ENCODE data around the gene DYNLT4.
A peak's percentile ranks its signal among the peaks of the same experiment; 100 is the strongest.

Gene DYNLT4

DNA sequence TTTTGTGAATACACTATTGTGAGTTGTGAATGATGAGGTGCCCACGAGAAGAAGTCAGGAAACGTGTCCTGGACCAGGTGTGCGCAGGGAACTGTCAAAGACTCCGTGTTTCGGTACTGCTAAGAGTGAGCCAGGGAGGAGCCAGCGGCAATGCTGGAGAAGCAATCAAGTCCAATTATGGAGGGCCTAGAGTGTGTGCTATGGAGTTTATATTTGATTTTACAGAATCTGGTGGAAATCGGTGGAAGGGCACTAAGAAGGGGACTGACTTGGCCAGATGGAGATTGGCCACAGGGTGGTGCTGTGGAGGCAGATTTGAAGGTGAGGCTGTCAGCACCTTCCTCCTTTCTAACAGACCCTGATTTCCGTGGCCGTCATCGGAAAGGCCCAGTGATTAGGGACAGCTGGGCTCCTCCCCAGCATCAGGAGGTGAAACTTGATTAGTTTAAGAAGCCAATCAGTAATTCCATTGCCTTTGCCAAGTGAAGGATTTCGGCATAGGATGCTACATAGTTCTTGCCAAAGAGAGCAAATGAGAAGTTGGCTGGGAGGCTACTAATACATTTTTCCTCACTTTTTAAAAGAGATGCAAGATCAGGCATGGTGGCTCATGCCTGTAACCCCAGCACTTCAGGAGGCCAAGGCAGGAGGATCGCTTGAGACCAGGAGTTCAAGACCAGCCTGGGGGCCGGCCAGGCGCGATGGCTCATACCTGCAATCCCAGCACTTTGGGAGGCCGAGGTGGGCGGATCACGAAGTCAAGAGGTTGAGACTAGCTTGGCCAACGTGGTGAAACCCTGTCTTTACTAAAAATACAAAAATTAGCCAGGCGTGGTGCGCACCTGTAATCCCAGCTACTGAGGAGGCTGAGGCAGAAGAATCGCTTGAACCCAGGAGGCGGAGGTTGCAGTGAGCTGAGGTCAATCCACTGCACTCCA lies 28.9 kb upstream of the DYNLT4 start:
- TF ChIP-seq, protein P1, sequence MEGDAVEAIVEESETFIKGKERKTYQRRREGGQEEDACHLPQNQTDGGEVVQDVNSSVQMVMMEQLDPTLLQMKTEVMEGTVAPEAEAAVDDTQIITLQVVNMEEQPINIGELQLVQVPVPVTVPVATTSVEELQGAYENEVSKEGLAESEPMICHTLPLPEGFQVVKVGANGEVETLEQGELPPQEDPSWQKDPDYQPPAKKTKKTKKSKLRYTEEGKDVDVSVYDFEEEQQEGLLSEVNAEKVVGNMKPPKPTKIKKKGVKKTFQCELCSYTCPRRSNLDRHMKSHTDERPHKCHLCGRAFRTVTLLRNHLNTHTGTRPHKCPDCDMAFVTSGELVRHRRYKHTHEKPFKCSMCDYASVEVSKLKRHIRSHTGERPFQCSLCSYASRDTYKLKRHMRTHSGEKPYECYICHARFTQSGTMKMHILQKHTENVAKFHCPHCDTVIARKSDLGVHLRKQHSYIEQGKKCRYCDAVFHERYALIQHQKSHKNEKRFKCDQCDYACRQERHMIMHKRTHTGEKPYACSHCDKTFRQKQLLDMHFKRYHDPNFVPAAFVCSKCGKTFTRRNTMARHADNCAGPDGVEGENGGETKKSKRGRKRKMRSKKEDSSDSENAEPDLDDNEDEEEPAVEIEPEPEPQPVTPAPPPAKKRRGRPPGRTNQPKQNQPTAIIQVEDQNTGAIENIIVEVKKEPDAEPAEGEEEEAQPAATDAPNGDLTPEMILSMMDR (IDR thresholded peaks at IDR 0.05; ENCODE audit: low read depth, low read length): peak; percentile 80
- H3K4me3 ChIP-seq (ENCODE audit: low read depth, low read length): no peak overlapping the region

- TF ChIP-seq, protein P1 (IDR thresholded peaks at IDR 0.05; ENCODE audit: low read depth, low read length): no peak
- H3K4me3 ChIP-seq (ENCODE audit: low read depth, low read length): no peak overlapping the region
Observed at GRCh38 chr1:44834328-44834727, 27.2 kb upstream of the DYNLT4 start.

DNA sequence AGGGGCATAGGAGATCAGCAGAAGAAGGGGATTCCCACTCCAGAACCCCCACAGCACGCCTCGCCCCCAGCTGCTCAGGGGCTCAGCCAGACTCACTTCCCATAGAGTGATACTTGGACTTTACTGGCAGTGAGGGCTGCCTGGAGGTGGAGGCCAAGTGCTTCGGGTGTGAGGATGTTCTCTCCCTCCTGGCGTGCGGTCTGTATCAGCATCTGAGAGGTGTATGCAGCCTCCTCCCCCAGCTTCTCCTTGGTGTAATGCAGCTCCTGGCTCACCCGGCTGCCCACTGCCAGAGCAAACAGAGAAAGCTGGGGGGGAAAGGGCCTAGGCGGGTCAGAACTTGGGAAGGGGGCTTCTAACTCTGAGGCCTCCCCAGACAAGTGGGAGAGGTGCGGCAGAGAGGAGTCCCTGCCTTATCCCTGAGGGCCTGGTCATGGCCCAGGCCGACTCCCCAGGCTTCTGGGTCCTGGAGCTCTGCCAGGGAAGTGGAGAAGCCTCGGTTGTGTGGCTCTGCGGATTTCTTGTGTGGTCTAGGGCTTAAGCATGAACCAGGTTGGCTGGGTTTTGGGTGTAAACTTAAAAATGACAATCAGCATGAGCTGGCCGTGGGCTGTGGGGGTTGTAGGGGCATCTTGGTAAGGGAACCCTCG lies 25.0 kb upstream of the DYNLT4 start:
- H3K4me3 ChIP-seq (ENCODE audit: low read depth, low read length): no peak overlapping the region
- TF ChIP-seq, protein P1 (IDR thresholded peaks at IDR 0.05; ENCODE audit: low read depth, low read length): no peak

GRCh38 chr1:44831516-44831915 lies 24.4 kb upstream of the DYNLT4 start:
- no peak overlapping the region for H3K4me3 ChIP-seq (ENCODE audit: low read depth, low read length)
- TF ChIP-seq, protein P1 (IDR thresholded peaks at IDR 0.05; ENCODE audit: low read depth, low read length): no peak

DNA sequence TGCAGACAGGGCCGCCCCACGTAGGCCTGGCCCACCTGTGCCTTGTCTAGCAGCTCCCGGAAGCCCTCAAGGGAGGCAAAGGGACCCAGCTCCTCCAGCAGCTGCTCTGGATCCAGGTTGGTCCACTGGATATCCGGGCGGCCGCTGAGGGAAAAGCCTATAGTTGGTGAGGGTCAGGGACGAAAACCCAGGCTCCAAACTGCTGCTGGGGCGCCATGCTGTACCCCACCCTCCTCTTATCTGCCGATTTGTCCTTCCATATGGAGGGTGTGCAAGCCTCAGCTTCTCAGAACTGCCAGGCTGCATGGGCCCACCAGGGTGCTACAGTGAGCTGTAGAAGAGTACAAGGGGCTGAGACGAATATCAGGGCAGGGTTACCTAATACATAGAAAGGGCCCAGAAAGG lies 23.8 kb upstream of the DYNLT4 start:
- H3K4me3 ChIP-seq (ENCODE audit: low read depth, low read length): no peak overlapping the region
- TF ChIP-seq, protein P1 (IDR thresholded peaks at IDR 0.05; ENCODE audit: low read depth, low read length): no peak

GRCh38 chr1:44829506-44830384 lies 22.6 kb upstream of the DYNLT4 start:
- TF ChIP-seq, protein P1 (IDR thresholded peaks at IDR 0.05; ENCODE audit: low read depth, low read length): no peak
- H3K4me3 ChIP-seq (ENCODE audit: low read depth, low read length): no peak overlapping the region
